Natural killer cell (primary cell): Measurements from ENCODE around the gene DOCK10. TPM values are rescaled to one million over a fixed set of nuclear protein-coding genes. Genes with fewer than 3 reads are reported as not detected.

ENCODE experiments used
- ATAC-seq, 3 donors: fragments of 150-1000 bp in 2 of 3; fragments of 200-7000 bp in 1 of 3; cut with Tn5 transposase; 1 replicate in 1 of 3; 2 replicates in 2 of 3; pipeline ENCODE4 v1.10.0; 2021; ENCODE audit warnings: mild to moderate bottlenecking in 2 of 3, moderate library complexity in 2 of 3
- DNase-seq, 2 donors: peaks; one replicate each; pipeline versions ENCODE4 v3.0.0 to v3.0.0-alpha.2; 2013 to 2021; ENCODE audit warnings: mixed read lengths in 1 of 2
- H3K27ac ChIP-seq: one replicate; pipeline ENCODE4 v1.5.1; 2013; ENCODE audit warnings: mild to moderate bottlenecking, low read length
- H3K27me3 ChIP-seq: one replicate; pipeline ENCODE4 v1.6.1; 2013; ENCODE audit warnings: low read length; ENCODE audit not compliant: control insufficient read depth, insufficient read depth
- H3K36me3 ChIP-seq: one replicate; pipeline ENCODE4 v1.6.1; 2013; ENCODE audit warnings: low read length; ENCODE audit not compliant: control insufficient read depth, insufficient read depth
- H3K4me1 ChIP-seq: one replicate; pipeline ENCODE4 v1.6.1; 2013; ENCODE audit warnings: low read length; ENCODE audit not compliant: control insufficient read depth, insufficient read depth
- H3K4me3 ChIP-seq: one replicate; pipeline ENCODE4 v1.5.1; 2013; ENCODE audit warnings: low read length
- H3K9me3 ChIP-seq: one replicate; pipeline ENCODE4 v1.6.1; 2013; ENCODE audit warnings: low read length; ENCODE audit not compliant: control insufficient read depth, insufficient read depth
- H3K27ac Mint-ChIP-seq, 2 donors: one replicate each; pipeline ENCODE4 v1.8.0; 2022; ENCODE audit warnings: mild to moderate bottlenecking in 2 of 2, mixed read lengths in 2 of 2, moderate library complexity in 1 of 2
- H3K27me3 Mint-ChIP-seq, 2 donors: one replicate each; pipeline ENCODE4 v1.8.0; 2022; ENCODE audit warnings: low read depth in 2 of 2, mixed read lengths in 2 of 2
- H3K36me3 Mint-ChIP-seq: one replicate; pipeline ENCODE4 v1.8.0; 2022; ENCODE audit warnings: mixed read lengths
- H3K4me1 Mint-ChIP-seq, 2 donors: one replicate each; pipeline ENCODE4 v1.8.0; 2022; ENCODE audit warnings: mixed read lengths in 2 of 2
- H3K4me3 Mint-ChIP-seq: one replicate; pipeline ENCODE4 v1.8.0; 2022; ENCODE audit warnings: mild to moderate bottlenecking, moderate library complexity, mixed read lengths
- H3K9me3 Mint-ChIP-seq, 2 donors: one replicate each; pipeline ENCODE4 v1.8.0; 2022; ENCODE audit warnings: mixed read lengths in 2 of 2
- WGBS: methylation state at CpG from one replicate; pipeline ENCODE4 v1.1.7; 2013; ENCODE audit warnings: missing lambda C conversion rate; ENCODE audit not compliant: insufficient coverage; 5-methylcytosine and 5-hydroxymethylcytosine counted together
- intact Hi-C: fragments of 100-400 bp; cut with micrococcal nuclease; formaldehyde crosslinking; loops from one replicate; pipeline ENCODE4 v1.14.2; 2022
- total RNA-seq, 4 donors: library from RNA; stranded (reverse); fragments of 120-200 nt in 1 of 4; gene quantifications; one replicate each; pipeline versions ENCODE4 v1.2.3 to v1.2.4, GENCODE V29; 2013 to 2022
- TF ChIP-seq, protein P1 (sequence below): fragments of 200-600 bp; IDR thresholded peaks from one replicate; pipeline ENCODE4 v1.8.0; 2022; ENCODE audit warnings: antibody characterized with exemption

The DOCK10 gene
- total RNA-seq, 3 donors from 2014 or later (not counting 1 experiment from before 2014, with no cell fraction given), result 181 to 213 (median 182) TPM

DNA sequence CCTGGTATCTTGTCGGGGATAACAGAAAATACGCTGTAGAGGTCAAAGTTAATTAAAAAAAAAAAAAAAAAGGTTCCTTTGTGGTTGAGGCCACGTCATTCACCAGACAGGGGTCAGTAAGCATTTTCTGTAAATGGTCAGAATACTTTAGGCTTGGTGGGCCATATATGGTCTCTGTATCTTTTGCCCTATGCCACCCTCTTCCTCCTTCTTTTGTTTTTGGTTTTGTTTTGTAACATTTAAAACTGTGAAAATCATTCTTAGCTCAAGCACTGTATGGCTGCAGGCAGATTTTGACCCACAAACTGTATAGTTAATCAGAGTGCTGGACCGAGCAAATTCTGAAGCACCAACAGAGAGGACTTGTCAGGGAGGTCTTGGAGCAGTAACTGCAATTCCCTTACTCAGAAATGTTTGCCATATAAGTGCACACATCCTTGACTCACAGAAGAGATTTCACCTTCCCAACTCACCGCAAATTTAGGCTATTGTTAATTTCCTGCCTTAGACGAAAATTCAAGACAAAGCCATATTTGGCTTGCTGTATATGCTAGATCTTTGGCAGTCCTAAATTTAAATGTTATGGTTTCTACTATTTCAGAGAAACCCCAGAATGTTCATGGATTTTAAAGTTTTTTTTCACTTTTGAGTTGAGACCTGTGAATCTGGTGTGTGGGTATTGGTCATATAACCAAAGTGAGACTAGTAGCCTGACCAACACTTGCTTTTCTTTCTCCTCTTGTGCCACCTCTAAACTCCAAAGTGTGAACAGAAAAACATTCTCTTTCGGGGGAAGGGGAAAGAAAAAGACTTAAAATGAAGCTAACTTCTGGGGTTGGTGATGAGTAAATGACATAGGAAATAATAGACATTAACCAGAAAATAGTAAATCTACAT lies 65.4 kb downstream of the DOCK10 start:
- H3K9me3 ChIP-seq, result no peaks in the 10 kb centered on the region
- no peaks in the 10 kb centered on the region for H3K9me3 Mint-ChIP-seq
- no peaks in the 10 kb centered on the region for H3K27me3 ChIP-seq
- ATAC-seq (peak; percentile 52 to 68 (median 57)), DNase-seq (no peak)
- no peaks in the 10 kb centered on the region for H3K27me3 Mint-ChIP-seq
- no peak overlapping the region for H3K4me3 ChIP-seq
- peak overlapping the region; percentile 90 for H3K27ac Mint-ChIP-seq
- H3K4me1 ChIP-seq, result peaks cover 26% of the 10 kb centered on the region
- H3K4me1 Mint-ChIP-seq, result peaks cover 67 to 68% of the 10 kb centered on the region in 2 donors
- WGBS, result 37% methylated on average over 6 of the region's 7 CpGs
- H3K4me3 Mint-ChIP-seq, result peak overlapping the region; percentile 73
- peaks cover 6% of the 10 kb centered on the region for H3K36me3 ChIP-seq
- intact Hi-C loops, result no loop called here
- H3K36me3 Mint-ChIP-seq, result no peaks in the 10 kb centered on the region
- H3K27ac ChIP-seq, result peak overlapping the region; percentile 68
- TF ChIP-seq, protein P1, sequence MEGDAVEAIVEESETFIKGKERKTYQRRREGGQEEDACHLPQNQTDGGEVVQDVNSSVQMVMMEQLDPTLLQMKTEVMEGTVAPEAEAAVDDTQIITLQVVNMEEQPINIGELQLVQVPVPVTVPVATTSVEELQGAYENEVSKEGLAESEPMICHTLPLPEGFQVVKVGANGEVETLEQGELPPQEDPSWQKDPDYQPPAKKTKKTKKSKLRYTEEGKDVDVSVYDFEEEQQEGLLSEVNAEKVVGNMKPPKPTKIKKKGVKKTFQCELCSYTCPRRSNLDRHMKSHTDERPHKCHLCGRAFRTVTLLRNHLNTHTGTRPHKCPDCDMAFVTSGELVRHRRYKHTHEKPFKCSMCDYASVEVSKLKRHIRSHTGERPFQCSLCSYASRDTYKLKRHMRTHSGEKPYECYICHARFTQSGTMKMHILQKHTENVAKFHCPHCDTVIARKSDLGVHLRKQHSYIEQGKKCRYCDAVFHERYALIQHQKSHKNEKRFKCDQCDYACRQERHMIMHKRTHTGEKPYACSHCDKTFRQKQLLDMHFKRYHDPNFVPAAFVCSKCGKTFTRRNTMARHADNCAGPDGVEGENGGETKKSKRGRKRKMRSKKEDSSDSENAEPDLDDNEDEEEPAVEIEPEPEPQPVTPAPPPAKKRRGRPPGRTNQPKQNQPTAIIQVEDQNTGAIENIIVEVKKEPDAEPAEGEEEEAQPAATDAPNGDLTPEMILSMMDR, result no peak

DNA sequence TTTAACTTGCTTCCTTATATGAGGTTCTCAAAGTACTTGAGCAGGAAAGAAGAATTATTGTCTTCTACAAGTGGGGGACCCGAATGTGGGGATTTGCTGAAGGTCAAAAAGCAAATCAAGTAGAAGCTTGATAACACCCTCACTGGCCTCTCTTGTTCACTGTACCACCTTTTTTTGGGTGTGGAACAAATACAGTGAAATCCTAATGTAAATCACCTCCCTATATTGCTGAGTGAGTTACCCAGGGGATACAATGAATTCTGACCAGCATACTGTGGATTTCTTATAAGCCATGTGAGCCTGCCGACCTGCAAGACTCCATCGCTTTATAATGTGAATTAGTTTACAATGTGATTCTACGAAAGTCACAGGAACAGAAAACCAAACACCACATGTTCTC lies 66.5 kb downstream of the DOCK10 start:
- DNase-seq (no peak), ATAC-seq (no peak)
- Mint-ChIP-seq H3K27me3 (no peaks in the 10 kb centered on the region), H3K36me3 (no peaks in the 10 kb centered on the region), H3K4me1 (peaks cover 72 to 73% of the 10 kb centered on the region in 2 donors), H3K9me3 (no peaks in the 10 kb centered on the region), H3K4me3 (peak overlapping the region; percentile 65), H3K27ac (peak overlapping the region; percentile 90)
- Histone ChIP-seq H3K27ac (peak overlapping the region; percentile 45), H3K9me3 (no peaks in the 10 kb centered on the region), H3K4me3 (no peak overlapping the region), H3K27me3 (no peaks in the 10 kb centered on the region), H3K36me3 (peaks cover 6% of the 10 kb centered on the region), H3K4me1 (peaks cover 33% of the 10 kb centered on the region)
- intact Hi-C loops, result no loop called here
- TF ChIP-seq, protein P1, result no peak
- WGBS, result 67% methylated on average over 2 of the region's 4 CpGs

DNA sequence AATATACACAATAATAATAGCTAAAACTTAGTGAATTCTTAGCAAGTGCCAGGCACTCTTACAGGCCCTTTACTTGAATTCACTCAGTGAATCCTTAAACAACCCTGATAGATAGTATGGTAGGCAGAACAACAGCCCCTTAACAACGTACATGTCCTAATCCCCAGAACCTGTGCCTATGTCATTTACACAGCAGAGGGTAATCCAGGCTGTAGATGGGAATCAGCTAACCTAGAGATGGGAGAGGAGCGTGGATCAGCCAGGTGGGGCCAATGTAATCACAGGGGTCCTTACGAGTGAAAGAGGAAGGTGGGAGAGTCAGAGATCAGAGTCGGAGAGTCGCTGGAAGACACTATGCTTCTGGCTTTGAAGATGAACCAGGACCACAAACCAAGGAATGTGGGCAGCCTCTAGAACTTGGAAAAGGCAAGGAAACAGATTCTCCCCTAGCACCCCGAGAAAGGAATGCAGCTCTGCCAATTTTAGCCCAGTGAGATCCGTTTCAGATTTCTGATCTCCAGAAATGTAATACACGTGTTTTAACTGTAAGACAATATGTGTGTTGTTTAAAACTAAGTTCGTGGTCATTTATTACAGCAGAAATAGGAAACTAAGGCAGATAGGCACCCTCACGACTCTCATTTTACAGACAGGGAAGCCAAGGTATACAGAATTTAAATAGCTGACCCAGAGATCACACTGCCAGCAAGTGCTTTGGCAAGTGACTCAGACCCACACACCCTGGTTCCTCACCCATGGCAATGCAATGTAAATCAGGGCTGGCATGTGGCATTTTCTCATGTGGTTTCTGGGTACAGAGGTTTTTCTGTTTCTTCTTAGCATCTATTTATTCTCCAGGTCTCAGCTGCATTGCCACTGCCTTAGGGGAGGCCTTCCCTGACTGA lies 68.9 kb downstream of the DOCK10 start:
- Mint-ChIP-seq H3K27ac (peak overlapping the region; percentile 70 to 84), H3K4me1 (peaks cover 82 to 83% of the 10 kb centered on the region in 2 donors), H3K36me3 (no peaks in the 10 kb centered on the region), H3K27me3 (no peaks in the 10 kb centered on the region), H3K4me3 (peak overlapping the region; percentile 41), H3K9me3 (no peaks in the 10 kb centered on the region)
- peaks cover 49% of the 10 kb centered on the region for H3K4me1 ChIP-seq
- no peaks in the 10 kb centered on the region for H3K27me3 ChIP-seq
- 73% methylated on average over 9 of the region's 10 CpGs for WGBS
- TF ChIP-seq, protein P1, result no peak
- ATAC-seq, result peak; percentile 66 to 76 (median 75)
- H3K9me3 ChIP-seq, result no peaks in the 10 kb centered on the region
- no peak overlapping the region for H3K4me3 ChIP-seq
- no peaks in the 10 kb centered on the region for H3K36me3 ChIP-seq
- DNase-seq, result peak in 1 of 2 donors; percentile 47
- intact Hi-C loops, result loop anchor here (2.0 kb wide), 1 partner anchor 47 kb away; no protein-coding TSS in a partner anchor
- H3K27ac ChIP-seq, result peak overlapping the region; percentile 52
